RPMI8226 (cell line): ENCODE measurements around the gene GLS.
A peak's percentile ranks its signal among the peaks of the same experiment; 100 is the strongest.
"Not testable (repeated sequence)": the region's sequence is repeated elsewhere in the genome, so short reads cannot be mapped to it uniquely, and the experiment has no call there.

Source experiments
- DNase-seq: peaks from one replicate; pipeline ENCODE4 v3.0.0-alpha.2; 2015

GLS gene

DNA sequence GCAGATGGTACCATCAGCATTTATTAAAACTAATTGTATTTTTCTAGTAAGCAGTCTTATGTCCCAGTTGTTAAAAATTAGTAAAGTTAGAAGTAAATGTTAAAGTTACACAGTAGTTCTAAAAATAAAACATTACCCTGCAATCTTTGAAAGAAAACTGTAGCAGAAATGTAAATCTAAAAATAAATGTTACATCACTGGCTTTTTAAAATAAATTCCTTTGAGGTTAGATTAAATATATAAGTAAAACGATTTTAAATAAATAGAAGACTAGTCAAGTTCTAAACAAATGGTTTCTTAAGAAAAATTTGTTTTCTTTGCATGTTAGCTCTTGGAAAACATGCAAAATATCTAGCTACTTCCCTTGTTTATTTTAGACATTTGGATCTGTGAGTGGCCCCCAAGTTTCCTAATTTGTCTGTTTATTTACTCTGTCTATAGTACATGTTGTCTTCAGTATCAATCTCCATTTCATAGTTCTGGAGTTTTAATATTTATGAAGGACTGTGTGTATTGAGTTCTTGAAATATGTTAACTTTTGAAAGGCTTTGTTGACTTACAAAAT, 58.2 kb downstream of the GLS start:
- DNase-seq, result no peak

GRCh38 chr2:190940454-190940853, 59.8 kb downstream of the GLS start:
- DNase-seq, result no peak

DNA sequence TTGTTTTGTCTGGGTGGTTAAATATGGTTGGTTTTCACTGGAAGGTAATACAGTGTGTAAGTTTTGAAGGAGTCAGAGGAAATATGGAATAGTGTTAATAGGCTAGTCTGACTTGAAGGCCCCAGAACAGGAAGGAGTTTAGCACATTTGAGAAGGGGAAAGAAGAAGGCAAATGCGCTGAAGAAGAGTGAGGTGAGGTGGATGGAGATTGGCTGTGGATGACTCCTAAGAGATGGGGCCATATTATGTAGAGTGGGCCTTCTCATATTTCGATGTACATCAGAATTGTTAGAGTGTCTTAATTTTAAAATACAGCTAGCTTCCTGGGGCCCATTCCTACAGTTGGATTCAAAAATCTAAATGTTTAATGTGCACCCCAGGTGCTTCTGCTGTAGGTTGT, 61.0 kb downstream of the GLS start:
- no peak for DNase-seq

- no peak for DNase-seq
These were observed 62.1 kb downstream of the GLS start for GRCh38 chr2:190942697-190943096.

GRCh38 chr2:190943706-190944105, 63.1 kb downstream of the GLS start:
- no peak for DNase-seq

DNA sequence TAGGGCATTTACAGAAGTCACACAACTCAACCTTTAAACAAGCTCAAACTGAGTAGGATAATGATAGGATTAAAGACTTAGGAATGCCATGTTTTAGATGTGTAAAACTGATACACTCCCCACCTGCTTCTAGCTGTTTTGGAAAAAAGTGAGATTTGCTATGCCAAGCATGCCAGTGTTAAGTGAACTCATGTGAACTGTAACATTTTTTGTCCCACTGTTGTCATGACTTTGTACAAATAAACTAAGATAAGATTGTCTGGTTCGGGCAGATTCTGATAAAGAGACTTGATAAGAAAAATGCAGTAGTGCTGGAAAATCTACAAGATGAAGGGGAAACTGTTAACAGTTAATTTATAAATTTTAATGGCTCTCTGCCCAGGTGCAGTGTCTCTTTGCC, 66.5 kb downstream of the GLS start:
- no peak for DNase-seq

- DNase-seq, result no peak
These were observed 67.2 kb downstream of the GLS start for GRCh38 chr2:190947711-190948251.

- no peak for DNase-seq
These were observed 68.0 kb downstream of the GLS start for GRCh38 chr2:190948671-190949070.

DNA sequence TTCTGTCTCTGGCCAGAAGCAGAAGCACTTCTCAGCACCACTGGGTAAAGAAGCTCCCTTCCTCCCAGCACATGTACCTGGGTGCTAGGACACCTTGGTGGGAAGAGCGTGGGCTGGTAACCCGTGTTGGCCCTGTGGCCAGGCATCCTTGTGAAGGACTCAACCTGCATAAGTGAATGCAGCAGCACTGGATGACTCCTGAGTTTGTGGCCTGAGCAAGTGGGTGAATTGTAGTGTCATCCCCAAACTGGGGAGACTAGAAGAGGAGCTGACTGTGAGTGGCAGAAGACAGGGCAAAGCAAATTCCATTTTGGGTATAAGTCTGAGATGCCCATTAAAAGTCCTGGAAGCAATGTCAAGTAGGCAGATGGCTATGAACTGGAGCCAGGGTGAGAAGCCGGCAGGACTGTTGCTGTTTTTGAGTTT, 70.0 kb downstream of the GLS start:
- DNase-seq, result no peak

GRCh38 chr2:190953257-190953656, 72.6 kb downstream of the GLS start:
- no peak for DNase-seq

- no peak for DNase-seq
These were observed 79.5 kb downstream of the GLS start for GRCh38 chr2:190959911-190960788.

DNA sequence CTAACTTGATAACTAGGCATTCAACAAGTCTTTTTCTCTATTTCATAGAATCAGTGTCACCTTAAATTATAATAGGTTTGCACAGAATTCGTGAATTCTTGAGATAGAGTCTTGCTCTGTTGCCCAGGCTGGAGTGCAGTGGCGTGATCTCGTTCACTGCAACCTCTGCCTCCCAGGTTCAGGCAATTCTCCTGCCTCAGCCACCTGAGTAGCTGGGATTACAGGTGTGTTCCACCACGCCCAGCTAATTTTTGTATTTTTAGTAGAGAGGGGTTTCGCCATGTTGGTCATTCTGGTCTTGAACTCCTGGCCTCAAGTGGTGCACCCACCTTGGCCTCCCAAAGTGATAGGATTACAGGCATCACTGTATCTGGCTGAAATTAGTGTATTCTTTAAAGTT, 80.5 kb downstream of the GLS start:
- not testable (repeated sequence) for DNase-seq

- no peak for DNase-seq
These were observed 81.4 kb downstream of the GLS start for GRCh38 chr2:190961918-190962487.

DNA sequence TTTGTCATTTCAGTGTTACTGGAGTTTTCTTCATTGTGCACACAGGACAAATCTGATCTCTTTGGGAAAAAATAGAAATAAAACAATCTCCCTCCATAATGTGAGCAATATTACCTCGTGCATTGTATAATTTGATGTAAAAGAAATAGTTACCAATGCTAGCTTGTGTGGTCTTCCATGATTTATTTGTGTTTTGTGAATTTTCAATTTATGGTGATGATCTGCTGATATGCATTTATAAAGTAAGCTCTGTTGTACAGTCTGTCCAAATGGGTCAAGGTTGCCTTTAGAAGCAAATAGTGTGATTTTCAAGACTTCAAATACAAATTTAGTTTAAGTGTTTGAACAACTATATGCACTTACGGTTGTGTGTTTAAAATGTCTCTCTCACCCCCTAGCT, 82.5 kb downstream of the GLS start:
- no peak for DNase-seq

DNA sequence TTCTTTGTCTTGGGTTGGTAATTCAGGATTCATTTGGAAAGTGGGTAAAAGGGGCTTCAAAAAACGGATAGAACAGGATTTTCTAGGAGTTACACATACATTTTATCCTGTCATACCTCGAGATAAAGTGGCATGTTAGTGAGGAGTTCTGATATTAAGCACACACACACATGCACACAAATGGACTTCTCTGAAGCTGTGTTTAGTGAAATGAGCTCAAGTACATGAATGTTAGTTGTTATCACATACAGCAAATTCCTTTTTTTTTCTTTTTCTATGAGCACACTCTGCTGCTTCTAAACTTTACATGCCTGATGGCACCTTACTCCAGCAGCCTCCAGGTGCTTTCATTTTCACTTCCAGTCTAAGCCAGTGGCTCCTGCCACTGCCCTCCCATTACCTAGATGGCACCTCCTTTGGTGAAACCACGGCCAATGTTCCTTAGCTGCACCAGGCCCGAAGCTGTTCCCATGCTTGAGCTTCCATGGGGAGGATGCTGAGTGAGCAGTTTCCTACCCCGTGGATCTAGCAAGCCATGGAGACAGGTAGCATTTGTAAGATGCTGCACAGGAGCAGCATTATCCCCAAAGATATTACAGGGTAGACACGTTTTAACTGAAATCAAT, 83.7 kb downstream of the GLS start:
- peak; percentile 51 for DNase-seq

- DNase-seq, result no peak
These were observed 85.1 kb downstream of the GLS start for GRCh38 chr2:190965580-190966222.

DNA sequence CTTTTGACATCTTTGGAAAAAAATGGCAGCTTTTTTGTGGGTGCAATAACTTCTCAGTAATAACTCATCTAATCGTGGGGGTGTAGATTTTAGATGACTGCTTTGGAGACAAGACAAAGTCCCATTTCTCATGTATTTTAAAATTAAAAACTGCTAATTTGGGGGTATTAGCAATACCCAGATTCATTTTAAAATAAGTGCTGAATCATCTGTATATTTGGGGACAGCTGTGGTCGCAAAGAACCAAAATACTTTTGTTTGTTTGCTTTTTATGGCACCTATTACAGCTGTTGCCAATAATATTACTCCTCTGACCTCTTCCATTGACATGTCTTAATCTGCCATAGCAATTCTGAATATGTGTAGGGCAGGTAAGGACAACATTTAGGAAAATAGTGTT, 87.9 kb downstream of the GLS start:
- no peak for DNase-seq

GRCh38 chr2:190970160-190970559, 89.5 kb downstream of the GLS start:
- DNase-seq, result no peak

DNA sequence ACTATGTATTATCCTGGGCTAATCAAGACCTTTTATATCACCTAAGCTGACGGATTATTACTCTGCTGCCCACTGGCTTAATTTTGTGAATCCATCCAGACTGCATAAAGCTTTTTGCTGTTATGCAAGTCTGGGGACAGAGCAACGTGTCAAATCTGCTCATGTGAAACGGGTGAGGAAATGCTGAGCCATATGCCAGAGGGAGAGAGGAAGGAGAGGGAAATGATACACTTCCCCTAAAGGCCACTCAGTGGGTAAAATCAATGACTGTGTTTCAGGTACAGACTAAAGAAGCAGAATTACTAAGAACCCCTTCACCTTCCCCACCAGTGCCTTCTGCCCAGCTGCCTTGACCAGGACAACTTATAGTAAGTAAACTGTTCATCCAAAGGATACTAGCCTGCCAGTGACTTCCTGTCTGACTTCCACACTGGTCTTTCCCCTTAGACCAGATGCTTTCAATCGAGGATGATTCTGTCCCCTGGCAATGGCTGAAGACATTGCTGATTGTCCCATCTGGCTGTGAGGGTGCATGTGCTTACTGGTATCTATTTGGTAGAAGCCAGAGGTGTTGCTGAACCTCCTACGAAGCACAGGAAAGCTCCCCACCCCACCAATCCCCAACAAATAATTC, 90.4 kb downstream of the GLS start:
- no peak for DNase-seq

DNA sequence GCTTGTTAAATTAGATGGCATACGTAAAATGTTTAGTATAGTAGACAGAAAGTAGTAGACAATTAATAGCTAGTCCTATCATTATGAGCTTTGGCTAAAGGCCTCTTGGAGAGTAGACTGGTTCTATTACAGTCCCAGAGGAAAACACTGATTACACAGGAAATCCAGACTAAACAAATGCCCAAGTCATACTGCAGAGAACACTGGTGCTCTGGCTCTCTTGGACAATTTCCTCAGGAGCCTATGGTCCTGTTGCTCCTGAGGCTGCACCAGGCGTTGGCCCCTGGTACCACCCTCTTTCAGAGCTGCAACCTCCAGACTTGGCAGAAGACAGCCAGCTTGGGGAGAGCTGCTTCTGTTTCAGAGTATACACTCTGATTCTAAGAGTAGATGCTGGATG, 91.6 kb downstream of the GLS start:
- no peak for DNase-seq

GRCh38 chr2:190972846-190973245, 92.2 kb downstream of the GLS start:
- DNase-seq, result no peak

DNA sequence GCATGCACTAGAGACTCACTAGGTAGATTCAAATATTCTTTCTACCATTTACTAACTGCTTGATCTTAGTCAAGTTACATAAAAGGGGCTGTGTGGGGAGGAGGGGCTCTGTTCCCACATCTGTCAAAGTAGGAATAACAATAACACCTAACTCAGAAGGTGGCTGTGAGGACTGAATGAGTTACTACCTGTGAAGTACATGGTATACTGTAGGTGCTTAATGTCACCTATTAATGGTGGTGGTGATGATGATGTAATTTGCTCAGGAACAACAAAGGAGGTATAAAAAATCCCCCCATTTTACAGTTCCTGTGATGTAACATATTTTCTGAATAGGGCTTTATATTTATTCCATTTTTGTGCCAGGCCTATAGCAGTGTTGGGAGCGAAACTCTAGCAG, 92.6 kb downstream of the GLS start:
- DNase-seq, result no peak
